Calu3 (cell line): ENCODE measurements around the gene LY6G5C. TPM values are rescaled to one million over a fixed set of nuclear protein-coding genes. Genes with fewer than 3 reads are reported as not detected.

Experiments used
- BruUV-seq: library from RNA; stranded (reverse); fragments of 400-500 nt; replicated peaks from 2 replicates; lab custom pipeline; 2021; lab: Mats Ljungman, UMichigan
- CTCF ChIA-PET: fragments of 300-600 bp; sonication (Branson Sonifier 250); formaldehyde crosslinking; loops from one replicate; lab custom pipeline; 2022; ENCODE audit warnings: antibody characterized with exemption; lab: Charles Lee
- DNase-seq: peaks from one replicate; pipeline ENCODE4 v3.0.0; 2022
- H3K27ac Mint-ChIP-seq: one replicate; pipeline ENCODE4 v1.8.0; 2022; ENCODE audit warnings: mixed read lengths; ENCODE audit not compliant: unreplicated experiment
- H3K27me3 Mint-ChIP-seq: one replicate; pipeline ENCODE4 v1.8.0; 2022; ENCODE audit warnings: mixed read lengths; ENCODE audit not compliant: unreplicated experiment
- H3K36me3 Mint-ChIP-seq: one replicate; pipeline ENCODE4 v1.8.0; 2022; ENCODE audit warnings: mild to moderate bottlenecking, moderate library complexity, mixed read lengths; ENCODE audit not compliant: insufficient read depth, unreplicated experiment
- H3K4me1 Mint-ChIP-seq: one replicate; pipeline ENCODE4 v1.8.0; 2022; ENCODE audit warnings: mild to moderate bottlenecking, low read depth, mixed read lengths; ENCODE audit not compliant: unreplicated experiment
- H3K4me3 Mint-ChIP-seq: one replicate; pipeline ENCODE4 v1.8.0; 2022; ENCODE audit warnings: mild to moderate bottlenecking, low read depth, moderate library complexity, mixed read lengths; ENCODE audit not compliant: unreplicated experiment
- H3K9me3 Mint-ChIP-seq: one replicate; pipeline ENCODE4 v1.8.0; 2022; ENCODE audit warnings: low read depth, mixed read lengths; ENCODE audit not compliant: unreplicated experiment
- intact Hi-C: fragments of 100-400 bp; cut with micrococcal nuclease; formaldehyde crosslinking; loops from one replicate; pipeline ENCODE4 v1.10.0; 2022; ENCODE audit not compliant: unreplicated experiment
- total RNA-seq: library from RNA; stranded (reverse); gene quantifications from 2 replicates; pipeline ENCODE4 v1.2.3, GENCODE V29; 2022
- TF ChIP-seq, protein P1 (sequence below): fragments of 200-600 bp; IDR thresholded peaks from one replicate; pipeline ENCODE4 v1.8.0; 2022; ENCODE audit warnings: antibody characterized with exemption; ENCODE audit not compliant: unreplicated experiment

The LY6G5C gene
- total RNA-seq, 1 experiment from 2014 or later, result 4.9 TPM

- CTCF ChIA-PET, result no interaction called here
- intact Hi-C loops, result no loop called here
- DNase-seq, result no peak
- Mint-ChIP-seq H3K4me1 (no peaks in the 10 kb centered on the region), H3K9me3 (no peaks in the 10 kb centered on the region), H3K27ac (no peak overlapping the region), H3K36me3 (peaks cover 90% of the 10 kb centered on the region), H3K4me3 (no peak overlapping the region), H3K27me3 (no peaks in the 10 kb centered on the region)
- TF ChIP-seq, protein P1, sequence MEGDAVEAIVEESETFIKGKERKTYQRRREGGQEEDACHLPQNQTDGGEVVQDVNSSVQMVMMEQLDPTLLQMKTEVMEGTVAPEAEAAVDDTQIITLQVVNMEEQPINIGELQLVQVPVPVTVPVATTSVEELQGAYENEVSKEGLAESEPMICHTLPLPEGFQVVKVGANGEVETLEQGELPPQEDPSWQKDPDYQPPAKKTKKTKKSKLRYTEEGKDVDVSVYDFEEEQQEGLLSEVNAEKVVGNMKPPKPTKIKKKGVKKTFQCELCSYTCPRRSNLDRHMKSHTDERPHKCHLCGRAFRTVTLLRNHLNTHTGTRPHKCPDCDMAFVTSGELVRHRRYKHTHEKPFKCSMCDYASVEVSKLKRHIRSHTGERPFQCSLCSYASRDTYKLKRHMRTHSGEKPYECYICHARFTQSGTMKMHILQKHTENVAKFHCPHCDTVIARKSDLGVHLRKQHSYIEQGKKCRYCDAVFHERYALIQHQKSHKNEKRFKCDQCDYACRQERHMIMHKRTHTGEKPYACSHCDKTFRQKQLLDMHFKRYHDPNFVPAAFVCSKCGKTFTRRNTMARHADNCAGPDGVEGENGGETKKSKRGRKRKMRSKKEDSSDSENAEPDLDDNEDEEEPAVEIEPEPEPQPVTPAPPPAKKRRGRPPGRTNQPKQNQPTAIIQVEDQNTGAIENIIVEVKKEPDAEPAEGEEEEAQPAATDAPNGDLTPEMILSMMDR, result no peak
- BruUV-seq, result no TSS peak
These were observed 39.5 kb downstream of the LY6G5C start for GRCh38 chr6:31641370-31641769.

GRCh38 chr6:31640612-31641011 is 40.3 kb downstream of the LY6G5C start:
- H3K27me3 Mint-ChIP-seq, result no peaks in the 10 kb centered on the region
- no peak overlapping the region for H3K27ac Mint-ChIP-seq
- TF ChIP-seq, protein P1, result no peak
- no peaks in the 10 kb centered on the region for H3K9me3 Mint-ChIP-seq
- H3K36me3 Mint-ChIP-seq, result peaks cover 92% of the 10 kb centered on the region
- CTCF ChIA-PET, result interaction anchor here (1.4 kb wide), 1 partner anchor 20 kb away, joined by 3 read pairs; the partner anchor contains the start of gene C6orf47
- BruUV-seq, result TSS peak; percentile 77
- intact Hi-C loops, result no loop called here
- H3K4me3 Mint-ChIP-seq, result no peak overlapping the region
- no peak for DNase-seq
- no peaks in the 10 kb centered on the region for H3K4me1 Mint-ChIP-seq

DNA sequence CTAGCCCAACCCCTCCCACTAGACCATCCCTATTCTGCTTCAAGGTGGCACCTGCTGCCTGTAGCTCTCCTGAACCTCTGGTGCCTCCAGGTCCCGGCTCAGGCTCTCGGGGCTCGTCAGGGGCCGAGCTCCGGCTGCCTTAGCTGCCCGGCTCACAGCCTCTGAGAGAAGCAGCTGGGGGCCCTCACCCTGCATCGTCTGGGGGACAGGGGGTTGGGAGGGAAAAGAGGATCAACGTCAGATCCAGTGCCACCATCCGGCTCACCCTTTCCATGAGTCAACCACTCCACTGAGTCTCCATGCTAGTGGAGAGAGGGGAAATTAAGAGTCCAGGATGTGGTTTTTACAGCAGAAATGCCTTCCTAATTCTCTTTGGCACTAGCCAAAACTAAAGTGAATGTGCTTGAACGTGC is 41.4 kb downstream of the LY6G5C start:
- intact Hi-C loops, result no loop called here
- no peak for DNase-seq
- no TSS peak for BruUV-seq
- H3K4me3 Mint-ChIP-seq, result no peak overlapping the region
- TF ChIP-seq, protein P1, result no peak
- H3K9me3 Mint-ChIP-seq, result no peaks in the 10 kb centered on the region
- H3K4me1 Mint-ChIP-seq, result no peaks in the 10 kb centered on the region
- peaks cover 92% of the 10 kb centered on the region for H3K36me3 Mint-ChIP-seq
- no peak overlapping the region for H3K27ac Mint-ChIP-seq
- CTCF ChIA-PET, result interaction anchor here (0.6 to 1.4 kb wide), 6 partner anchors 12 to 726 kb away, joined by 3 to 6 read pairs (median 4); partner anchors contain the start of genes C6orf47, NEU1 and VARS2
- no peaks in the 10 kb centered on the region for H3K27me3 Mint-ChIP-seq

GRCh38 chr6:31639043-31639442 is 41.8 kb downstream of the LY6G5C start:
- CTCF ChIA-PET, result interaction anchor here (0.6 to 1.4 kb wide), 6 partner anchors 13 to 725 kb away, joined by 3 to 6 read pairs (median 4); partner anchors contain the start of genes C6orf47, NEU1 and VARS2
- no peaks in the 10 kb centered on the region for H3K27me3 Mint-ChIP-seq
- no peaks in the 10 kb centered on the region for H3K9me3 Mint-ChIP-seq
- BruUV-seq, result no TSS peak
- TF ChIP-seq, protein P1, result no peak
- H3K4me3 Mint-ChIP-seq, result no peak overlapping the region
- intact Hi-C loops, result no loop called here
- no peaks in the 10 kb centered on the region for H3K4me1 Mint-ChIP-seq
- DNase-seq, result no peak
- peaks cover 92% of the 10 kb centered on the region for H3K36me3 Mint-ChIP-seq
- H3K27ac Mint-ChIP-seq, result no peak overlapping the region
